A673 (cell line): ENCODE results near the gene RNF113B.

Experiments used
- CTCF ChIP-seq: fragments of 300-800, 200-600 bp; sonication (generic); conservative IDR thresholded peaks from 2 replicates; pipeline ENCODE4 v1.5.1; 2017; ENCODE audit warnings: low read depth, mild to moderate bottlenecking, antibody characterized with exemption, low read length, moderate library complexity, mixed read lengths
- EZH2 ChIP-seq: fragments of 200-600 bp; sonication (generic); IDR thresholded peaks from 2 replicates; pipeline ENCODE4 v1.6.1; 2017; ENCODE audit warnings: borderline replicate concordance, low read depth, mild to moderate bottlenecking, mixed read lengths, antibody characterized with exemption, low read length; ENCODE audit not compliant: poor library complexity, severe bottlenecking

GRCh38 chr13:98208606-98209005 lies 31.5 kb upstream of the RNF113B start:
- no peak for TF ChIP-seq CTCF
- TF ChIP-seq EZH2: no peak
